Cardiac fibroblast (primary cell): ENCODE measurements around the gene DCD.
A peak's percentile ranks its signal among the peaks of the same experiment; 100 is the strongest.

Experiments
- DNase-seq, 2 donors: peaks; one replicate each; pipeline versions ENCODE4 v3.0.0 to v3.0.0-alpha.2; 2010; ENCODE audit warnings: low read depth in 2 of 2
- H3K4me3 ChIP-seq, 2 donors: replicated peaks in 1 of 2; 1 replicate in 1 of 2; 2 replicates in 1 of 2; pipeline ENCODE4 v1.5.1; 2011; ENCODE audit warnings: low read depth in 2 of 2, low read length in 2 of 2, mild to moderate bottlenecking in 2 of 2, moderate library complexity in 1 of 2
- CTCF ChIP-seq: IDR thresholded peaks from one replicate; pipeline ENCODE4 v1.5.1; 2011; ENCODE audit warnings: low read depth, mild to moderate bottlenecking, low read length, inconsistent platforms

The DCD gene

DNA sequence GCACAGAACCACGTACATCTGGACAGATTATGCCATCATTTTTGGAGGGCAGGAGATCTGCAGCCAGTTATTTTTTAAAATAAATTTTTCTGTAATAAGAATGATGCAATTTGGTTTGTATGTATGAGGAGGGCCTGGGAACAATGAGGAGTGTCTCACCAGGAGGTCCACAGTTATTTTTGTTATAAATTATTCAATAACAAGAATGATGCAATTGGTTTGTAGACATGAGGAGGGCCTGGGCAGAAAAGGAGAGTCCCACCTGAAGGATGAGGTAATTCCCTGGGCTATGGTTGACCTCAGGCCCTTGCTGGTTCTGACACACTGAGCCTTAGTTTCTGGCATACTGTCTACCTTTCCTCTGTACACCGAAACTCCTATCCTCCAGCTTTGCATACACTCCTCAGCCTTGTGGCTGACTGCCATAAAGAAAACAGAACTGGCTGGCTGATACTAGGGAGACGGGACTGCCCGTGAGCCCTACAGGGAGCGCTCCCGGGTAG is 9.0 kb upstream of the DCD start:
- DNase-seq: no peak
- no peak overlapping the region for H3K4me3 ChIP-seq
- TF ChIP-seq CTCF: no peak

DNA sequence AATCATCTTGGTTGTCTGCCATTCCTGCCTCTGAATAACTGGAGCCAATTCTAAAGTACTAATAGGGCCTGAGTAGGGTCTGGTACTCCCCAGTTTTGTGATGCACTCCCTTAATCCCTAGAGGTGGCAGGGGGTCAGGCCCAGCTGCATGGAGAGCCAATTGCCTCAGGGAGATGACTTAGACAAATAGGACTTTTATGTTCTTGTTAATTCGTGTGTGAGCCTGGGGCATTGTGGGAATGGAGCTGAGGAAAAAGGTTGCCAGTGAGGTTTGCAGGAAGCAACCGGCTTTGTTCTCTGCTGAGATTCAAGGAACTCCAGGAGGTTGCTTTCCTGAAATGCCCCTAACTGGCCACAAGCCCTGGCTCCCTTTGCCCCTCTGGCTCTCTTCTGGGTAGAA is 6.8 kb upstream of the DCD start:
- no peak overlapping the region for H3K4me3 ChIP-seq
- no peak for DNase-seq
- TF ChIP-seq CTCF: no peak

DNA sequence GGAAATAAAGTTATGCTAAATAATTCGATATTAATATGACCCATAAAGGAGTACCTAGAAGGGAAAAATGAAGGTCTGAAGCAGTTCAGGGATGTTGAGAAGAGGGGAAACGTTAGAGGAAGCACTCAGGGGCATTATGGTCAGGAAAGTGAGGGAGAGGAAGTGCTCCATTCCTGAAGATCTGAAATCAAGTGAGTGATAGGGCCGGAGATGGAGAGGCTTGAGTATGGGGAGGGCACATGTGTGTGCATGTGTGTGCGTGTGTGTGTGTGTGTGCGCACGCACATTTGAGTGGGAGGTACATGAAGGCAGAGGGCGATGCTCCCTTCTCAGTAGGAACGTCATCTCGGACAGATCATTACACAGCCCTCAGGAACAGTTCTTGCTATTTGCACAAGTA is 4.9 kb upstream of the DCD start:
- TF ChIP-seq CTCF: no peak
- no peak for DNase-seq
- H3K4me3 ChIP-seq: no peak overlapping the region

DNA sequence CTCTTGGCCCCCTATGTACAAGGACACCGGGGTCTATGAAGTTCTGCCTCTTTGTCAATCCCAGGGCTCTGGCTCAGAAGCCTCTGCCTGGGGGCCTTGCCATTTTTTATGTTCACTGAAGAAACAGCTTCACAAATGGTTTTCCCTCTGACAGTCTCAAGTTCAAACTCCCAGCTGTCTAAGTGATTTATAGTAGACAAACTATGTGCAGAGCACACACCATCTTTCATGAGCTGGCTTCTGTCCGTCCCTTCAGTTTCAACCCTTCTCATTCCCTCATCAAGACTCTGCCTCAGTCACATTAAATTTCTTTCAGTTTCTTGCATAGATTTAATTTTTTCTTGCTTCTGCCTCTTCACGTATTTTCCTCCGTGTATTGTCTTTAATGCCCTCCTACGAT is 2.7 kb upstream of the DCD start:
- DNase-seq: no peak
- H3K4me3 ChIP-seq: no peak overlapping the region

GRCh38 chr12:54650409-54650808 is 2.2 kb upstream of the DCD start:
- TF ChIP-seq CTCF: no peak
- no peak overlapping the region for H3K4me3 ChIP-seq
- DNase-seq: peak in 1 of 2 donors; percentile 14

More for the DNA sequence above, 2.7 kb upstream of the DCD start:
- no peak for TF ChIP-seq CTCF

GRCh38 chr12:54649825-54650224 is 1.7 kb upstream of the DCD start:
- H3K4me3 ChIP-seq: no peak overlapping the region
- DNase-seq: no peak
- no peak for TF ChIP-seq CTCF

GRCh38 chr12:54641554-54641953 is 6.6 kb downstream of the DCD start:
- no peak overlapping the region for H3K4me3 ChIP-seq
- no peak for TF ChIP-seq CTCF
- no peak for DNase-seq
